ENCODE data around the gene PKD2L1.
"Not testable (repeated sequence)": the region's sequence is repeated elsewhere in the genome, so short reads cannot be mapped to it uniquely, and the experiment has no call there.

The PKD2L1 gene

GRCh38 chr10:100311298-100311697, 18.7 kb downstream of the PKD2L1 start:
- DNase-seq (ENCODE audit: extremely low read depth, low read depth): no peak
- TF ChIP-seq CTCF (IDR thresholded peaks at IDR 0.05; ENCODE audit: low read depth, low read length): no peak

- no peak for DNase-seq (ENCODE audit: extremely low read depth, low read depth)
- no peak for TF ChIP-seq CTCF (IDR thresholded peaks at IDR 0.05; ENCODE audit: low read depth, low read length)
Observed at GRCh38 chr10:100307684-100308083, 22.3 kb downstream of the PKD2L1 start.

GRCh38 chr10:100306861-100307260, 23.2 kb downstream of the PKD2L1 start:
- no peak for TF ChIP-seq CTCF (IDR thresholded peaks at IDR 0.05; ENCODE audit: low read depth, low read length)
- DNase-seq (ENCODE audit: extremely low read depth, low read depth): no peak

DNA sequence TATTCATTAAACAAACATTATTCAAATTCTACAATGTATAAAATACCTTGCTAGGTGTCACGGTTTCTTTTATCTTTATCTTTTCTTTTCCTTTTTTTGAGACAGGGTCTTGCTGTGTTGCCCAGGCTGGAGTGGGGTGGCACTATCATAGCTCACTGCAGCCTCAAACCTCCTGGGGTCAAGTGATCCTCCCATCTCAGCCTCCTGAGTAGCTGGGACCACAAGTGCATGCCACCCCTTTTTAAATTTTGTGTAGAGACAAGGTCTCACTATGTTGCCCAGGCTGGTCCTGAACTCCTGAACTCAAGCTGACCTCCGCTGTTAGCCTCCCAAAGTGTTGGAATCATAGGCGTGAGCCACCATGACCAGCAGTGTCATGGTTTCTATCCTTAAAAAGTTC, 25.6 kb downstream of the PKD2L1 start:
- DNase-seq (ENCODE audit: extremely low read depth, low read depth): no peak
- TF ChIP-seq CTCF (IDR thresholded peaks at IDR 0.05; ENCODE audit: low read depth, low read length): no peak

GRCh38 chr10:100303724-100304319, 26.2 kb downstream of the PKD2L1 start:
- DNase-seq (ENCODE audit: extremely low read depth, low read depth): no peak
- TF ChIP-seq CTCF (IDR thresholded peaks at IDR 0.05; ENCODE audit: low read depth, low read length): peak; percentile 71

- DNase-seq (ENCODE audit: extremely low read depth, low read depth): not testable (repeated sequence)
Observed at GRCh38 chr10:100301123-100301522, 28.9 kb downstream of the PKD2L1 start.

- no peak for TF ChIP-seq CTCF (IDR thresholded peaks at IDR 0.05; ENCODE audit: low read depth, low read length)
- DNase-seq (ENCODE audit: extremely low read depth, low read depth): no peak
Observed at GRCh38 chr10:100297242-100297641, 32.8 kb downstream of the PKD2L1 start.

DNA sequence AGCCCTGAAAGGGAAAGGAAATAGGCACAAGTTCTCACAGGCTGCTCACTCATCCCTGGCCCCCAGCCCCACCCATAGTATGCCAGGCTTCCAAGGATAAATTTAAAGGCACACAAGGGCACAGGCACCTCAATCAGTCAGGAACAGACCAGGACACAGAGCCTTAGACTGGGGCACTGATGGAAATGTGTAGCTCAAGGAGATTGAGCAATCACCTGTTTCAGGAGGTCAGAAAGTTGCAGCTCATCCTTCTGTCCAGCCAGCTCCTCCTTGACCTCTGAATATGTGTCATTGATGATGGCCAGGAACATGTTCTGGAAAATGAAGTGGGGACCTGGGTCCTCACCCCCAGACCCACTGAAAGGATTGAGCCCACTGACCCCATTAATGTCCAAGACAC, 37.0 kb downstream of the PKD2L1 start:
- TF ChIP-seq CTCF (IDR thresholded peaks at IDR 0.05; ENCODE audit: low read depth, low read length): no peak
- no peak for DNase-seq (ENCODE audit: extremely low read depth, low read depth)

GRCh38 chr10:100292300-100292699, 37.7 kb downstream of the PKD2L1 start:
- not testable (repeated sequence) for DNase-seq (ENCODE audit: extremely low read depth, low read depth)

All from AG09319 (cell line).